GM12872 (cell line): ENCODE data around the gene OGA.

Experiments used
- CTCF ChIP-seq: IDR thresholded peaks from 3 replicates; pipeline ENCODE4 v1.5.1; 2011; ENCODE audit warnings: low read depth, mild to moderate bottlenecking, low read length, moderate library complexity; ENCODE audit not compliant: insufficient read depth

OGA gene

GRCh38 chr10:101771380-101771779 lies 46.9 kb downstream of the OGA start:
- TF ChIP-seq CTCF, result no peak

- TF ChIP-seq CTCF, result no peak
Measured at GRCh38 chr10:101770331-101771215, 47.7 kb downstream of the OGA start.

- TF ChIP-seq CTCF, result no peak
Measured at GRCh38 chr10:101769541-101770180, 48.6 kb downstream of the OGA start.

- TF ChIP-seq CTCF, result no peak
Measured at GRCh38 chr10:101768791-101769170, 49.5 kb downstream of the OGA start.

GRCh38 chr10:101767966-101768790 lies 50.1 kb downstream of the OGA start:
- no peak for TF ChIP-seq CTCF

GRCh38 chr10:101767600-101767945 lies 50.7 kb downstream of the OGA start:
- TF ChIP-seq CTCF, result no peak

GRCh38 chr10:101766753-101767599 lies 51.3 kb downstream of the OGA start:
- TF ChIP-seq CTCF, result no peak
